ENCODE measurements around the gene RAB5A. TPM values are rescaled to one million over a fixed set of nuclear protein-coding genes. Genes with fewer than 3 reads are reported as not detected.

The RAB5A gene
- total RNA-seq, 2 donors from 2014 or later: 74.2 to 74.9 TPM

GRCh38 chr3:19938295-19938627 lies 8.6 kb upstream of the RAB5A start:
- DNase-seq: no peak
- no peak overlapping the region for H3K4me3 Mint-ChIP-seq
- 100% methylated on average over 1 of the region's 1 CpG; no CpG with 5 or more reads in 1 of the 2 experiments for WGBS, 2 experiments (ENCODE audit: insufficient coverage in 1 of 2, insufficient read length in 1 of 2)
- no peaks in the 10 kb centered on the region for H3K36me3 Mint-ChIP-seq (ENCODE audit: low read depth)
- H3K27ac ChIP-seq (ENCODE audit: low read depth, low read length): no peak overlapping the region
- no peak for TF ChIP-seq CTCF (conservative IDR thresholded peaks at IDR 0.05)
- no peak overlapping the region for H3K4me3 ChIP-seq (ENCODE audit: low read length)
- no peaks in the 10 kb centered on the region for H3K4me1 ChIP-seq (ENCODE audit: control insufficient read depth, insufficient read depth, low read length)
- H3K27me3 ChIP-seq (ENCODE audit: control insufficient read depth, insufficient read depth, low read length, poor library complexity, severe bottlenecking): no peaks in the 10 kb centered on the region
- no peak overlapping the region for H3K27ac Mint-ChIP-seq
- H3K9me3 ChIP-seq (ENCODE audit: control insufficient read depth, low read length): no peaks in the 10 kb centered on the region
- H3K27me3 Mint-ChIP-seq (ENCODE audit: insufficient read depth): no peaks in the 10 kb centered on the region
- H3K9me3 Mint-ChIP-seq: peaks cover 2% of the 10 kb centered on the region
- peaks cover 8% of the 10 kb centered on the region for H3K4me1 Mint-ChIP-seq
- H3K9ac ChIP-seq (ENCODE audit: extremely low read depth, low read length, poor library complexity, severe bottlenecking): no peak overlapping the region
- H3K36me3 ChIP-seq (ENCODE audit: control insufficient read depth, insufficient read depth, low read length): no peaks in the 10 kb centered on the region

- H3K27ac Mint-ChIP-seq: no peak overlapping the region
- H3K4me1 Mint-ChIP-seq: peaks cover 5% of the 10 kb centered on the region
- no peaks in the 10 kb centered on the region for H3K4me1 ChIP-seq (ENCODE audit: control insufficient read depth, insufficient read depth, low read length)
- H3K9ac ChIP-seq (ENCODE audit: extremely low read depth, low read length, poor library complexity, severe bottlenecking): no peak overlapping the region
- TF ChIP-seq CTCF (conservative IDR thresholded peaks at IDR 0.05): no peak
- no peaks in the 10 kb centered on the region for H3K27me3 ChIP-seq (ENCODE audit: control insufficient read depth, insufficient read depth, low read length, poor library complexity, severe bottlenecking)
- H3K27me3 Mint-ChIP-seq (ENCODE audit: insufficient read depth): no peaks in the 10 kb centered on the region
- peaks cover 2% of the 10 kb centered on the region for H3K9me3 Mint-ChIP-seq
- H3K4me3 ChIP-seq (ENCODE audit: low read length): no peak overlapping the region
- no peak overlapping the region for H3K27ac ChIP-seq (ENCODE audit: low read depth, low read length)
- no peaks in the 10 kb centered on the region for H3K36me3 ChIP-seq (ENCODE audit: control insufficient read depth, insufficient read depth, low read length)
- H3K9me3 ChIP-seq (ENCODE audit: control insufficient read depth, low read length): no peaks in the 10 kb centered on the region
- WGBS, 2 experiments (ENCODE audit: insufficient coverage in 1 of 2, insufficient read length in 1 of 2): 84 to 91% methylated on average over 1 of the region's 1 CpG
- no peak overlapping the region for H3K4me3 Mint-ChIP-seq
- no peaks in the 10 kb centered on the region for H3K36me3 Mint-ChIP-seq (ENCODE audit: low read depth)
- no peak for DNase-seq
These were observed 6.3 kb upstream of the RAB5A start for GRCh38 chr3:19940643-19941042.

- H3K9ac ChIP-seq (ENCODE audit: extremely low read depth, low read length, poor library complexity, severe bottlenecking): no peak overlapping the region
- Mint-ChIP-seq H3K36me3 (ENCODE audit: low read depth) (no peaks in the 10 kb centered on the region), H3K27me3 (ENCODE audit: insufficient read depth) (no peaks in the 10 kb centered on the region), H3K4me3 (peak overlapping the region; percentile 96), H3K9me3 (peaks cover 2% of the 10 kb centered on the region), H3K4me1 (peaks cover 23% of the 10 kb centered on the region), H3K27ac (peak overlapping the region; percentile 100)
- WGBS, 2 experiments (ENCODE audit: insufficient coverage in 1 of 2, insufficient read length in 1 of 2): 96% methylated on average over 9 of the region's 9 CpGs
- H3K36me3 ChIP-seq (ENCODE audit: control insufficient read depth, insufficient read depth, low read length): peaks cover 7% of the 10 kb centered on the region
- H3K27ac ChIP-seq (ENCODE audit: low read depth, low read length): no peak overlapping the region
- H3K27me3 ChIP-seq (ENCODE audit: control insufficient read depth, insufficient read depth, low read length, poor library complexity, severe bottlenecking): no peaks in the 10 kb centered on the region
- no peaks in the 10 kb centered on the region for H3K4me1 ChIP-seq (ENCODE audit: control insufficient read depth, insufficient read depth, low read length)
- H3K4me3 ChIP-seq (ENCODE audit: low read length): peak overlapping the region; percentile 96
- TF ChIP-seq CTCF (conservative IDR thresholded peaks at IDR 0.05): no peak
- no peak for DNase-seq
- no peaks in the 10 kb centered on the region for H3K9me3 ChIP-seq (ENCODE audit: control insufficient read depth, low read length)
These were observed 1.4 kb upstream of the RAB5A start for GRCh38 chr3:19945534-19945933.
